ENCODE measurements around the gene CCDC112. TPM values are rescaled to one million over a fixed set of nuclear protein-coding genes. Genes with fewer than 3 reads are reported as not detected.

CCDC112 gene
- total and polyA plus RNA-seq, 9 of the 15 experiments (the other 6 are each of a cell fraction or from before 2014, with no cell fraction given) = 3.3 to 15.3 (median 7.4) TPM

- TF ChIP-seq E2F6 (IDR thresholded peaks at IDR 0.05; ENCODE audit: borderline replicate concordance in 1 of 2, extremely low read depth in 1 of 2, insufficient read depth in 1 of 2, insufficient read length in 1 of 2, low read depth in 1 of 2, low read length in 1 of 2, poor library complexity in 1 of 2, severe bottlenecking in 1 of 2) (no peak), ZNF609 (CRISPR knock-in tag; IDR thresholded peaks at IDR 0.05; ENCODE audit: borderline replicate concordance) (no peak)
These were observed 64.9 kb downstream of the CCDC112 start (continued) for GRCh38 chr5:115231598-115231997.

GRCh38 chr5:115229606-115230005, 66.8 kb downstream of the CCDC112 start:
- Histone ChIP-seq H4K20me1 (replicated peaks; ENCODE audit: control insufficient read depth, insufficient read depth, low read length) (no peaks in the 10 kb centered on the region), H3K79me2 (ENCODE audit: control insufficient read depth, insufficient read depth, low read length) (no peaks in the 10 kb centered on the region), H3K9me3 (replicated peaks; ENCODE audit: control insufficient read depth, insufficient read depth, low read depth, low read length) (no peaks in the 10 kb centered on the region), H3K36me3 (ENCODE audit: control insufficient read depth, insufficient read depth, low read length) (peaks cover 25% of the 10 kb centered on the region; the same call in 1 of the 3 replicates), H3K4me3 (no peak overlapping the region), H3K27me3 (ENCODE audit: control insufficient read depth in 2 of 2, insufficient read depth in 2 of 2, low read length in 2 of 2) (no peaks in the 10 kb centered on the region), H2AFZ (ENCODE audit: low read depth, low read length) (no peak overlapping the region), H3K9me1 (ENCODE audit: control insufficient read depth, insufficient read depth, low read length) (no peaks in the 10 kb centered on the region), H3K4me2 (ENCODE audit: insufficient read depth, low read length) (no peak overlapping the region), H3K4me1 (replicated peaks in 1 of 2; ENCODE audit: control insufficient read depth in 2 of 2, insufficient read depth in 2 of 2, low read length in 2 of 2) (no peaks in the 10 kb centered on the region), H3K9ac (ENCODE audit: insufficient read depth in 1 of 2, low read depth in 2 of 2, low read length in 2 of 2) (no peak overlapping the region), H3K27ac (ENCODE audit: extremely low read depth, low read depth, low read length) (no peak overlapping the region)
- BruUV-seq (replicated peaks) = no TSS peak
- in situ Hi-C loops (cut with MboI) = no loop called here
- WGBS (ENCODE audit: insufficient coverage, low coverage, missing lambda C conversion rate) = 93% methylated on average over 1 of the region's 1 CpG
- ATAC-seq = no peak
- TF ChIP-seq BCOR (IDR thresholded peaks at IDR 0.05) (no peak), MAFK (IDR thresholded peaks at IDR 0.05; ENCODE audit: low read length) (no peak), EP300 (IDR thresholded peaks at IDR 0.05; ENCODE audit: low read length) (no peak), SMAD3 (CRISPR knock-in tag; conservative IDR thresholded peaks at IDR 0.05) (no peak), CREB5 (CRISPR knock-in tag; IDR thresholded peaks at IDR 0.05) (no peak)
- TF ChIP-seq, protein P1, sequence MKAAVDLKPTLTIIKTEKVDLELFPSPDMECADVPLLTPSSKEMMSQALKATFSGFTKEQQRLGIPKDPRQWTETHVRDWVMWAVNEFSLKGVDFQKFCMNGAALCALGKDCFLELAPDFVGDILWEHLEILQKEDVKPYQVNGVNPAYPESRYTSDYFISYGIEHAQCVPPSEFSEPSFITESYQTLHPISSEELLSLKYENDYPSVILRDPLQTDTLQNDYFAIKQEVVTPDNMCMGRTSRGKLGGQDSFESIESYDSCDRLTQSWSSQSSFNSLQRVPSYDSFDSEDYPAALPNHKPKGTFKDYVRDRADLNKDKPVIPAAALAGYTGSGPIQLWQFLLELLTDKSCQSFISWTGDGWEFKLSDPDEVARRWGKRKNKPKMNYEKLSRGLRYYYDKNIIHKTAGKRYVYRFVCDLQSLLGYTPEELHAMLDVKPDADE (conservative IDR thresholded peaks at IDR 0.05; ENCODE audit: control insufficient read depth, low read depth, low read length) = no peak
- intact Hi-C loops (cut with micrococcal nuclease) = no loop called here
- FAIRE-seq = no peak
- CTCF ChIA-PET (ENCODE audit: low intra/inter-chr PET ratio) = no interaction called here
- POLR2A ChIA-PET = no interaction called here
- DNase-seq (ENCODE audit: extremely low read depth in 1 of 4, low spot score in 3 of 4) = no peak

All from K562 (cell line).